ENCODE results near the gene CCNL2. TPM values are rescaled to one million over a fixed set of nuclear protein-coding genes. Genes with fewer than 3 reads are reported as not detected.
"Not testable (repeated sequence)": the region's sequence is repeated elsewhere in the genome, so short reads cannot be mapped to it uniquely, and the experiment has no call there.

Gene CCNL2
- total RNA-seq, 1 experiment from 2014 or later = 97.9 TPM

DNA sequence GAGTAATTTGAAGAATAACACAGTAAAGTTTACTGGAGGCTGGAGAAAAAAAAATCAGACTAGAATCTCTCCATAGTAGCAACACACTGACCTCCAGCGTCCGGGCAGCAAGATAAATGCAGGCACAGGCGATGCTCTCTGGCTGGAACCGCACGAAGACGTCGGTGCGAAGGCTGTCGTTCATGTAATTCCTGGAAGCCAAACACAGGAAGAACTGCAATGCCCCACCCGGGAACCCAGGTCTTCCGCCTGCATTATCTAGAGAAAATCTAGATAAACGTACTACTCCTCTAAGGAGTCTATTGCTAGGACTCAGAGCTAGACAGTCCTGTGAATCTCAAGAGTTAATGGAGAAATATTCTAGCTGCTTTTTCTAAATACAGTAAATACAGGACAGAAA lies 8.5 kb downstream of the CCNL2 start:
- Histone ChIP-seq H3K9me2 (replicated peaks; ENCODE audit: insufficient read depth, low read length) (no peaks in the 10 kb centered on the region), H3K36me3 (ENCODE audit: insufficient read depth, low read length) (peaks cover 78% of the 10 kb centered on the region), H3K79me2 (ENCODE audit: low read length) (peaks cover 28% of the 10 kb centered on the region), H3K4me3 (ENCODE audit: low read length) (no peak overlapping the region), H3K4me1 (ENCODE audit: low read length) (no peaks in the 10 kb centered on the region), H4K20me1 (ENCODE audit: insufficient read depth, low read depth, low read length) (0 out of 2 replicates have a peak, but pooled peaks cover 5% of the 10 kb centered on the region), H3K9ac (ENCODE audit: low read length) (no peak overlapping the region), H3K9me3 (ENCODE audit: low read length) (no peaks in the 10 kb centered on the region), H2AFZ (ENCODE audit: low read length) (no peak overlapping the region), H3K27ac (ENCODE audit: low read length) (no peak overlapping the region), H3K4me2 (ENCODE audit: low read depth, low read length, poor library complexity, severe bottlenecking) (no peak overlapping the region), H3K27me3 (ENCODE audit: low read length) (no peaks in the 10 kb centered on the region)
- DNase-seq = no peak

DNA sequence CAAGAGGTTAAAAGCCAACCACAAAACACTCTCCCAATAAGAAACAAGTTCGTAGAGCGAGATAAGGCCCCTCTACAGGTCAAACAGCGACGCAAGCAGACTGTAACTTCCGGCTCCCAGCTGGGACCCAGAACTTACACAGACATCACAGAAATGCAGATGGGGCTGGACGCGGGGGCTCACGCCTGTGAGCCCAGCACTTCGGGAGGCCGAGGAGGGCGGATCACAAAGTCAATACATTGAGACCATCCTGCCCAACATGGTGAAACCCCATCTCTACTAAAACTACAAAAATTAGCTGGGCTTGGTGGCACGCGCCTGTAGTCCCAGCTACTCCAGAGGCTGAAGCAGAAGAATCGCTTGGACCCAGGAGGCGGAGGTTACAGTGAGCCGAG lies 11.1 kb downstream of the CCNL2 start:
- Histone ChIP-seq H3K27ac (ENCODE audit: low read length) (no peak overlapping the region), H3K4me1 (ENCODE audit: low read length) (no peaks in the 10 kb centered on the region), H3K4me2 (ENCODE audit: low read depth, low read length, poor library complexity, severe bottlenecking) (no peak overlapping the region), H3K36me3 (ENCODE audit: insufficient read depth, low read length) (peaks cover 64% of the 10 kb centered on the region), H3K27me3 (ENCODE audit: low read length) (no peaks in the 10 kb centered on the region), H3K79me2 (ENCODE audit: low read length) (peaks cover 19% of the 10 kb centered on the region; the same call in 1 of the 2 replicates), H2AFZ (ENCODE audit: low read length) (no peak overlapping the region), H3K4me3 (ENCODE audit: low read length) (no peak overlapping the region), H3K9ac (ENCODE audit: low read length) (no peak overlapping the region), H3K9me2 (replicated peaks; ENCODE audit: insufficient read depth, low read length) (no peaks in the 10 kb centered on the region), H3K9me3 (ENCODE audit: low read length) (no peaks in the 10 kb centered on the region), H4K20me1 (ENCODE audit: insufficient read depth, low read depth, low read length) (0 out of 2 replicates have a peak, but pooled peaks cover 2% of the 10 kb centered on the region)
- DNase-seq = no peak

DNA sequence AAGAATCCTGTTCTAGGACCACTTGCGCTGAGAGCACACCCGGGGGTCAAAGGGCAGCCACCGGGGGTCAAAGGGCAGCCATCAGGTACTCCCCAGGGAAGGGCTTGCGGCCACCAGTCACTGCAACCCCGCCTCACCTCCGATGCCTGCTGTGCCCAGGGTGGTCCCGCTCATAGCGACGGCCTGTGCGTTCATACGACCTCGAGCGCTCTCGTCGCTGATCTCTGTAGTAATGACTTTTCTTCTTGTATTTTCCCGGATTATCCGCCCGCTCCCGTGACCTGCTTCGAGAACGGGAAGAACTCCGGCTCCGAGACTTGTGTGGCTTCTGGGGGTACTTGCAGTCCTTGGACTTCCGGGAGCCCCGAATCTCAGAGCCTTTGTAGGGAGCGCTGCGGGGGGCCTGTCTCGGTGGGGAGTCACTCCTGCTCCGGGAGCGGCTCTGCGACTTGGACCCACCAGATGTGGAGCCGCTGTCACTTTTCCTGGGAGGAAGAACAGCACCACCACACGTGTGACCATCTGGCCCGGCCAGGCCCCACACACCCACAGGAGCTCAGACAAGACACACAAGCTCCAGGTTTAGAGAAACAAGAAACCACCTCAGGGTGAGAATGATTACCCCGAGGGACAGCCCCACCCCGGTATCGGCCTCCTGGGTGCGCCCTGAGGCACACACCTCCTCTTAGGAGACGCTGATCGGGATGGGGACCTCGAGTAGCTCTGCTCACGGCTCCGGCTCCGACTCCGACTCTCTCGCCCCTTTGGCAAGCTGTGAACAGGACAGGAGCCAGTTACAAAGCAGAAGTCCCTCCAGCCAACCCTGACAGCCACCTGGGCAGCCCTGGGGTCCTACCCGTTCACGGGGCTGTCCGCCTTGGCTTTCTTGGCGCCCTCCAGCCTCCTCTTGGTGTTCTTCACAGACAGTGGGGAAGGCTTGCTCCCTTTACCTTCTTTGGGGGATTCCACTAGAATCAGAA lies 11.7 kb downstream of the CCNL2 start:
- no peak overlapping the region for H3K4me3 ChIP-seq (ENCODE audit: low read length)
- no peak overlapping the region for H3K4me2 ChIP-seq (ENCODE audit: low read depth, low read length, poor library complexity, severe bottlenecking)
- H3K9me3 ChIP-seq (ENCODE audit: low read length) = no peaks in the 10 kb centered on the region
- peaks cover 20% of the 10 kb centered on the region for H3K79me2 ChIP-seq (ENCODE audit: low read length)
- no peaks in the 10 kb centered on the region for H4K20me1 ChIP-seq (ENCODE audit: insufficient read depth, low read depth, low read length)
- DNase-seq = no peak
- no peak overlapping the region for H2AFZ ChIP-seq (ENCODE audit: low read length)
- no peaks in the 10 kb centered on the region for H3K27me3 ChIP-seq (ENCODE audit: low read length)
- H3K36me3 ChIP-seq (ENCODE audit: insufficient read depth, low read length) = peaks cover 57% of the 10 kb centered on the region
- no peak overlapping the region for H3K27ac ChIP-seq (ENCODE audit: low read length)
- no peak overlapping the region for H3K9ac ChIP-seq (ENCODE audit: low read length)
- H3K9me2 ChIP-seq (replicated peaks; ENCODE audit: insufficient read depth, low read length) = no peaks in the 10 kb centered on the region
- no peaks in the 10 kb centered on the region for H3K4me1 ChIP-seq (ENCODE audit: low read length)

DNA sequence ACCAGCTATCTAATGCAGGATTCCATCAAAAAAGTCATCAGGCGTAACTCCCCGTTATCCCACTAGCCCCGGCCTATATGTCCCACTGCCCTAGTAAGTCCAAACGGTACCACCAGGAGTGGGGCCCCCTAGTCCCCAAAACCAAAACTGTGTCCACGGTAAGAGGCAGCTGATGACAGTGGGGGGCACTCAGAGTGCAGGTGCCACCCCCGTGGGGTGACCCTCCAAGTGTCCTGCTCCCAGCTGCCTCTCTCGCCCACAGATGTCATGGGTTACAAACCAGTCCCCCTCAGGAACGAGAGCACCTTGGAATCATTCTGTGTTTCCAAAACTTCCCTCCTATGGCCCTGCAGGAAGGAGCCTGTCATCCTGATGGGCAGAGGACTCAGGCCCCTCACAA lies 13.2 kb downstream of the CCNL2 start:
- Histone ChIP-seq H3K4me3 (ENCODE audit: low read length) (no peak overlapping the region), H3K27ac (ENCODE audit: low read length) (no peak overlapping the region), H2AFZ (ENCODE audit: low read length) (no peak overlapping the region), H3K9me2 (replicated peaks; ENCODE audit: insufficient read depth, low read length) (no peaks in the 10 kb centered on the region), H3K9me3 (ENCODE audit: low read length) (no peaks in the 10 kb centered on the region), H3K4me2 (ENCODE audit: low read depth, low read length, poor library complexity, severe bottlenecking) (no peak overlapping the region), H3K79me2 (ENCODE audit: low read length) (peaks cover 28% of the 10 kb centered on the region), H3K9ac (ENCODE audit: low read length) (no peak overlapping the region), H4K20me1 (ENCODE audit: insufficient read depth, low read depth, low read length) (no peaks in the 10 kb centered on the region), H3K4me1 (ENCODE audit: low read length) (no peaks in the 10 kb centered on the region), H3K36me3 (ENCODE audit: insufficient read depth, low read length) (peaks cover 43% of the 10 kb centered on the region), H3K27me3 (ENCODE audit: low read length) (no peaks in the 10 kb centered on the region)
- no peak for DNase-seq

DNA sequence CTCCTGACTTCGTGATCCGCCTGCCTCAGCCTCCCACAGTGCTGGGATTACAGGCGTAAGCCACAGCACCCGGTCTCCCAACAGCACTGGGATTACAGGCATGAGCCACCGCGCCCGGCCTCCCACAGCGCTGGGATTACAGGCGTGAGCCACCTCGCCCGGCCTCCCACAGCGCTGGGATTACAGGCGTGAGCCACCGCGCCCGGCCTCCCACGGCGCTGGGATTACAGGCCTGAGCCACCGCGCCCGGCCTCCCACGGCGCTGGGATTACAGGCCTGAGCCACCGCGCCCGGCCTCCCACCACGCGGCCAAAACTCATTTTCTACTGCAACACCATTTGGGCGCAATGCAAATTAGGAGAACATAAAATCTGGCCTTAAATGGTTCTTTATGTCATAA lies 13.8 kb downstream of the CCNL2 start:
- not testable (repeated sequence) for H2AFZ ChIP-seq (ENCODE audit: low read length); H3K4me3 ChIP-seq (ENCODE audit: low read length); H3K27ac ChIP-seq (ENCODE audit: low read length); H4K20me1 ChIP-seq (ENCODE audit: insufficient read depth, low read depth, low read length); H3K9me3 ChIP-seq (ENCODE audit: low read length); H3K9ac ChIP-seq (ENCODE audit: low read length); H3K9me2 ChIP-seq (replicated peaks; ENCODE audit: insufficient read depth, low read length); DNase-seq; H3K4me1 ChIP-seq (ENCODE audit: low read length); H3K4me2 ChIP-seq (ENCODE audit: low read depth, low read length, poor library complexity, severe bottlenecking); H3K27me3 ChIP-seq (ENCODE audit: low read length)
- Histone ChIP-seq H3K36me3 (ENCODE audit: insufficient read depth, low read length) (peaks cover 38% of the 10 kb centered on the region), H3K79me2 (ENCODE audit: low read length) (peaks cover 29% of the 10 kb centered on the region)

DNA sequence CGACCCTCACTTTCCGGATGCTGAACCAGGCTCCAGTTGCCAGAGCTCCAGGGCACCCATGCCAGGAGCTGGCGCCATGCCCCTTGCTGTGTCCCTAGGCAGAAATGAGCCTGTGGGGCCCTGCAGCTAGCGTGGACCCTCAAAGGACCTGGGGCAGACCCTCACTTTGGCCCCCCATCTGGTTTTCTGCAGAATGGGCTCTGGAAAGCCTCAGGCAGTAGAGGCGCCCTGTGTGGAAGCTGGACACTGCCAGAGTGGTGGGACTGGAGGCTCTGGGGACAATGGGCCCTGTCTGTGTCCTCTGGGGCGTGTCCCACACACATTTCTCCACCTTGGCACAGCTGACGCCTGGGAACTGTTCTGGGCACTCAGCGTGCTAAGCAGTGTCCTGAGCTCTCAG lies 17.8 kb downstream of the CCNL2 start:
- H4K20me1 ChIP-seq (ENCODE audit: insufficient read depth, low read depth, low read length) = no peaks in the 10 kb centered on the region
- no peak overlapping the region for H3K9ac ChIP-seq (ENCODE audit: low read length)
- no peak overlapping the region for H3K27ac ChIP-seq (ENCODE audit: low read length)
- no peaks in the 10 kb centered on the region for H3K9me2 ChIP-seq (replicated peaks; ENCODE audit: insufficient read depth, low read length)
- peaks cover 3% of the 10 kb centered on the region for H3K4me1 ChIP-seq (ENCODE audit: low read length)
- H3K9me3 ChIP-seq (ENCODE audit: low read length) = no peaks in the 10 kb centered on the region
- peaks cover 28% of the 10 kb centered on the region for H3K79me2 ChIP-seq (ENCODE audit: low read length)
- H3K36me3 ChIP-seq (ENCODE audit: insufficient read depth, low read length) = peaks cover 10% of the 10 kb centered on the region
- no peak overlapping the region for H3K4me3 ChIP-seq (ENCODE audit: low read length)
- DNase-seq = no peak
- no peaks in the 10 kb centered on the region for H3K27me3 ChIP-seq (ENCODE audit: low read length)
- H3K4me2 ChIP-seq (ENCODE audit: low read depth, low read length, poor library complexity, severe bottlenecking) = no peak overlapping the region
- no peak overlapping the region for H2AFZ ChIP-seq (ENCODE audit: low read length)

DNA sequence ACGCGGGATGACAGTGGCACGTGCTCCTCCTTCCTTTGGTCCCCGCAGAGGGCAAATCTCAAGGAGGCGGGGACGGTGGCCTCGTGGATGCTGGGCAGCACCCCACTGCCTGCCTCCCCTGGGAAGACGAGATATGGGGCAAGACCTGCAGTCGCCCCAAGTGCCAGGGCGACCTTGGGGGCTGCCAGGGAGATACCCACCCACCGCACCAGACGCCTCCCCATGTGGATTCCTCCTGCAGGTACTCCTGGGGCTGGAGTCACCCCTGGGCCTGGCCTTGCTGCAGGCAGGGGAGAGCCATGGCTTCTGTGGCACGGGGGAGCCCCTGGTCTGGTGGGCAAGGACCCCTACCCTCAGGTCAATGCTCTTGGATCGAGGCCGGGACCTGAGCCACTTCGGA lies 18.3 kb downstream of the CCNL2 start:
- Histone ChIP-seq H3K4me1 (ENCODE audit: low read length) (peaks cover 7% of the 10 kb centered on the region), H3K4me3 (ENCODE audit: low read length) (no peak overlapping the region), H3K27ac (ENCODE audit: low read length) (no peak overlapping the region), H3K9me2 (replicated peaks; ENCODE audit: insufficient read depth, low read length) (no peaks in the 10 kb centered on the region), H3K27me3 (ENCODE audit: low read length) (no peaks in the 10 kb centered on the region), H3K36me3 (ENCODE audit: insufficient read depth, low read length) (peaks cover 8% of the 10 kb centered on the region), H4K20me1 (ENCODE audit: insufficient read depth, low read depth, low read length) (no peaks in the 10 kb centered on the region), H3K9ac (ENCODE audit: low read length) (no peak overlapping the region), H3K9me3 (ENCODE audit: low read length) (no peaks in the 10 kb centered on the region), H3K79me2 (ENCODE audit: low read length) (peaks cover 28% of the 10 kb centered on the region), H3K4me2 (ENCODE audit: low read depth, low read length, poor library complexity, severe bottlenecking) (no peak overlapping the region), H2AFZ (ENCODE audit: low read length) (no peak overlapping the region)
- DNase-seq = no peak

DNA sequence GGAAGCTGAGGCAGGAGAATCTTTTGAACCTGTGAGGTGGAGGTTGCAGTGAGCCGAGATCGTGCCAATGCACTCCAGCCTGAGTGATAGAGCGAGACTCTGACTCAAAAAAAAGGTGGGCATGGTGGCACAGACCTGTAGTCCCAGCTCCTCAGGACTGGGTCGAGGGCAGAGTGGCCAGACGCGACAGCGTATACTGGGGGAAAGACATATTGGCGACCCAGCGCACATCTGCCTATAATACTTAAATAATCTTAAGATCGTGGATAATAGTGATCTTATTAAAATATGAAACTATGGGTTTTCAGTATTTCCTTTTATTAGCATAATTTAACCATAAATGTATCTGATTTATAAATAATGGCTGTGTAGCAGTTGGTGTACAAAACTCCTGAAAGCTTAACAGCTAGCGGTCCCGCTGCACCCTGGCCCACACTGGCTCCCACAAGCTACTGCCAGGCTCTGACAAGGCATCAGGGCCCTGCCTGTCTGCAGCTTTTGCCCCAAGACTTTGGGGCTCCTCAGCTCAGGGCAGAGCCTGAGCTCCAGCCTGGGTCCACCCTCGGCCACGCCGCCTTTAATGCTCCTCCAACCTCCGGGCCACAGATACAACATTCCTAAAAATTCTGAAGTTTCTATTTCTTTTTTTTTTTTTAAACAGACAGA lies 21.5 kb downstream of the CCNL2 start:
- H4K20me1 ChIP-seq (ENCODE audit: insufficient read depth, low read depth, low read length) = 0 out of 2 replicates have a peak, but pooled peaks cover 6% of the 10 kb centered on the region
- H3K4me2 ChIP-seq (ENCODE audit: low read depth, low read length, poor library complexity, severe bottlenecking) = no peak overlapping the region
- peaks cover 6% of the 10 kb centered on the region; the same call in 1 of the 2 replicates for H3K36me3 ChIP-seq (ENCODE audit: insufficient read depth, low read length)
- H3K4me1 ChIP-seq (ENCODE audit: low read length) = peaks cover 24% of the 10 kb centered on the region
- no peaks in the 10 kb centered on the region for H3K27me3 ChIP-seq (ENCODE audit: low read length)
- peaks cover 42% of the 10 kb centered on the region for H3K79me2 ChIP-seq (ENCODE audit: low read length)
- H3K27ac ChIP-seq (ENCODE audit: low read length) = no peak overlapping the region
- H3K9me3 ChIP-seq (ENCODE audit: low read length) = no peaks in the 10 kb centered on the region
- no peak overlapping the region for H3K9ac ChIP-seq (ENCODE audit: low read length)
- no peak overlapping the region for H2AFZ ChIP-seq (ENCODE audit: low read length)
- H3K4me3 ChIP-seq (ENCODE audit: low read length) = no peak overlapping the region
- H3K9me2 ChIP-seq (replicated peaks; ENCODE audit: insufficient read depth, low read length) = no peaks in the 10 kb centered on the region
- no peak for DNase-seq

All from Karpas-422 (cell line).